GM18520 (cell line): ENCODE measurements around the gene MAN2B2.
"Not testable (repeated sequence)": the region's sequence is repeated elsewhere in the genome, so short reads cannot be mapped to it uniquely, and the experiment has no call there.

Experiments
- ATAC-seq: cut with Tn5 transposase; IDR thresholded peaks from one replicate; pipeline ENCODE4 v1.9.1; 2021; ENCODE audit not compliant: unreplicated experiment

Gene MAN2B2

GRCh38 chr4:6613676-6614651, 39.0 kb downstream of the MAN2B2 start:
- ATAC-seq = no peak

- ATAC-seq = no peak
Observed at GRCh38 chr4:6614701-6615230, 39.8 kb downstream of the MAN2B2 start.

GRCh38 chr4:6616087-6616995, 41.4 kb downstream of the MAN2B2 start:
- no peak for ATAC-seq

- ATAC-seq = no peak
Observed at GRCh38 chr4:6617246-6617645, 42.3 kb downstream of the MAN2B2 start.

- ATAC-seq = no peak
Observed at GRCh38 chr4:6618386-6619115, 43.6 kb downstream of the MAN2B2 start.

GRCh38 chr4:6619116-6619465, 44.1 kb downstream of the MAN2B2 start:
- no peak for ATAC-seq

GRCh38 chr4:6619466-6620255, 44.7 kb downstream of the MAN2B2 start:
- no peak for ATAC-seq

- ATAC-seq = no peak
Observed at GRCh38 chr4:6620296-6620695, 45.3 kb downstream of the MAN2B2 start.

GRCh38 chr4:6620891-6621555, 46.0 kb downstream of the MAN2B2 start:
- ATAC-seq = no peak

GRCh38 chr4:6621556-6621927, 46.6 kb downstream of the MAN2B2 start:
- ATAC-seq = no peak

GRCh38 chr4:6622744-6623143, 47.8 kb downstream of the MAN2B2 start:
- no peak for ATAC-seq

- no peak for ATAC-seq
Observed at GRCh38 chr4:6625256-6625655, 50.3 kb downstream of the MAN2B2 start.

- ATAC-seq = no peak
Observed at GRCh38 chr4:6626066-6626465, 51.1 kb downstream of the MAN2B2 start.

GRCh38 chr4:6627832-6628231, 52.8 kb downstream of the MAN2B2 start:
- ATAC-seq = no peak

GRCh38 chr4:6628484-6628883, 53.5 kb downstream of the MAN2B2 start:
- not testable (repeated sequence) for ATAC-seq

GRCh38 chr4:6632125-6632524, 57.1 kb downstream of the MAN2B2 start:
- ATAC-seq = no peak

GRCh38 chr4:6633091-6633906, 58.3 kb downstream of the MAN2B2 start:
- no peak for ATAC-seq

- ATAC-seq = no peak
Observed at GRCh38 chr4:6634746-6635145, 59.8 kb downstream of the MAN2B2 start.
